ENCODE measurements around the gene MOB2.

Gene MOB2

DNA sequence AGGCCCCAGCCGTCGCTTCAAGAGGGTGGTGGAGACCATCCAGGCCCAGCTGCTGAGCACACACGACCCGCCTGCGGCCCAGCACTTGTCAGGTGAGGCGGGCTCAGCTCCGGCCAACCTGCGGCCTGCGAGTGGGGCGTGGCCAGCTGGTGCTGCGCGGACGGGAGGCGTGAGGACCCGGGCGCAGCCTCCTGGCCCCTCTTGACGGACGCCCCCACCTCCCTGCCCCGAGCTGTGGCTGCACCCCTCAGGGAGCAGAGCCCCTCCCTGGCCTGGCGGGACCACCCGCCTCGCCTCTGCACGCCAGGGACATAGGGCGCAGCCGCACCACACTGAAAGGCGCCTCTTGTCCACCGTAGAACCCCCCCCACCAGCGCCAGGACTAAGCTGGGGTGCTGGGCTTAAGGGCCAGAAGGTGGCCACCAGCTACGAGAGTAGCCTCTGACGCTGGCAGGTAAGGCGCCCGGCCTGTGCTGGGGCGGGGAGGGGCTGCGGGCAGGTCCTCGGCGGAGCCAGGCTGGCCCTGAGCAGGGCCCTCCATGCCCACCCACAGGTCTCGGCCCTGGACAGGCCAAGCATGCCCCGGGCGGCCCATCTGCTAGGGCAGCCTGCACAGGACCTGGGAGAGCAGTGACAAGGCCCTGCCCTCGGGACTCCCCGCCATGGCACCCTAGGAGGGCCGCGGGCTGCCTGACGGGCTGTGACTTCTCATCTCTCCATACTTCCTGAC lies 29.8 kb downstream of the MOB2 start:
- POLR2A ChIA-PET: no interaction called here
- no peak for DNase-seq (ENCODE audit: extremely low spot score)
- CTCF ChIA-PET: no interaction called here

GRCh38 chr11:1456176-1456575 lies 30.4 kb downstream of the MOB2 start:
- POLR2A ChIA-PET: no interaction called here
- DNase-seq (ENCODE audit: extremely low spot score): no peak
- TF ChIP-seq L3MBTL2 (conservative IDR thresholded peaks at IDR 0.05) (no peak), BHLHE40 (IDR thresholded peaks at IDR 0.05; ENCODE audit: borderline replicate concordance) (no peak), LEF1 (IDR thresholded peaks at IDR 0.05; ENCODE audit: borderline replicate concordance) (no peak), ELF4 (IDR thresholded peaks at IDR 0.05) (no peak), PKNOX1 (IDR thresholded peaks at IDR 0.05) (no peak), TARDBP (IDR thresholded peaks at IDR 0.05) (no peak), NFRKB (IDR thresholded peaks at IDR 0.05) (no peak), FOXA1 (IDR thresholded peaks at IDR 0.05) (no peak), ARNT (IDR thresholded peaks at IDR 0.05) (no peak), ZNF384 (IDR thresholded peaks at IDR 0.05) (no peak), HDGF (IDR thresholded peaks at IDR 0.05; ENCODE audit: borderline replicate concordance) (no peak), SUZ12 (IDR thresholded peaks at IDR 0.05) (no peak), FOXK2 (IDR thresholded peaks at IDR 0.05) (no peak), FOXM1 (IDR thresholded peaks at IDR 0.05; ENCODE audit: borderline replicate concordance) (no peak), CTBP1 (IDR thresholded peaks at IDR 0.05; ENCODE audit: borderline replicate concordance) (no peak), SP1 (IDR thresholded peaks at IDR 0.05) (no peak)
- CTCF ChIA-PET: no interaction called here

More for the DNA sequence above, 29.8 kb downstream of the MOB2 start:
- no peak for TF ChIP-seq ELF4 (IDR thresholded peaks at IDR 0.05)
- no peak for TF ChIP-seq SUZ12 (IDR thresholded peaks at IDR 0.05)
- TF ChIP-seq L3MBTL2 (conservative IDR thresholded peaks at IDR 0.05): no peak
- TF ChIP-seq NFRKB (IDR thresholded peaks at IDR 0.05): no peak
- no peak for TF ChIP-seq ZNF384 (IDR thresholded peaks at IDR 0.05)
- no peak for TF ChIP-seq BHLHE40 (IDR thresholded peaks at IDR 0.05; ENCODE audit: borderline replicate concordance)
- TF ChIP-seq SP1 (IDR thresholded peaks at IDR 0.05): no peak
- no peak for TF ChIP-seq CTBP1 (IDR thresholded peaks at IDR 0.05; ENCODE audit: borderline replicate concordance)
- TF ChIP-seq FOXM1 (IDR thresholded peaks at IDR 0.05; ENCODE audit: borderline replicate concordance): no peak
- TF ChIP-seq FOXK2 (IDR thresholded peaks at IDR 0.05): no peak
- TF ChIP-seq FOXA1 (IDR thresholded peaks at IDR 0.05): no peak
- no peak for TF ChIP-seq LEF1 (IDR thresholded peaks at IDR 0.05; ENCODE audit: borderline replicate concordance)
- TF ChIP-seq TARDBP (IDR thresholded peaks at IDR 0.05): no peak
- TF ChIP-seq PKNOX1 (IDR thresholded peaks at IDR 0.05): no peak
- TF ChIP-seq HDGF (IDR thresholded peaks at IDR 0.05; ENCODE audit: borderline replicate concordance): no peak
- no peak for TF ChIP-seq ARNT (IDR thresholded peaks at IDR 0.05)

DNA sequence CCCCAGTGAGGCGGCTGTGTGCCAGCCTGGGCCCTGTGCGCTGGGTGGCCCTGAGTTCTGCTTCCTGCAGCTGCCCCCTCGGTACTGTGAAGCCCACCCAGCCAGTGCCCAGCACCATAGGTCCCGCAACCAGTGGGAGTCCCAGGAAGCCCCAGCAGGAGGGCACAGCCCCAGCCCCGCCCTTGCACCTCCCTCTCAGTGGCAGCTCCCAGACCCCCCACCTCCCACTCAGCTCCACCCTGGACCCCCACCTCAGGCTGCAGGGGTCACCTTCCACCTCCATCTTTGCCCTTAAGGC lies 30.9 kb downstream of the MOB2 start:
- no peak for DNase-seq (ENCODE audit: extremely low spot score)
- TF ChIP-seq HDGF (IDR thresholded peaks at IDR 0.05; ENCODE audit: borderline replicate concordance) (no peak), NFRKB (IDR thresholded peaks at IDR 0.05) (no peak), ZNF384 (IDR thresholded peaks at IDR 0.05) (no peak), L3MBTL2 (conservative IDR thresholded peaks at IDR 0.05) (no peak), FOXM1 (IDR thresholded peaks at IDR 0.05; ENCODE audit: borderline replicate concordance) (no peak), BHLHE40 (IDR thresholded peaks at IDR 0.05; ENCODE audit: borderline replicate concordance) (no peak), ELF4 (IDR thresholded peaks at IDR 0.05) (no peak), PKNOX1 (IDR thresholded peaks at IDR 0.05) (no peak)
- POLR2A ChIA-PET: no interaction called here
- CTCF ChIA-PET: no interaction called here

GRCh38 chr11:1455032-1455762 lies 31.4 kb downstream of the MOB2 start:
- TF ChIP-seq ARNT (IDR thresholded peaks at IDR 0.05) (no peak), CTBP1 (IDR thresholded peaks at IDR 0.05; ENCODE audit: borderline replicate concordance) (no peak), FOXA1 (IDR thresholded peaks at IDR 0.05) (no peak), ZNF384 (IDR thresholded peaks at IDR 0.05) (no peak), PKNOX1 (IDR thresholded peaks at IDR 0.05) (no peak), SP1 (IDR thresholded peaks at IDR 0.05) (no peak), FOXK2 (IDR thresholded peaks at IDR 0.05) (no peak)
- ChIA-PET CTCF (no interaction called here), POLR2A (no interaction called here)
- DNase-seq (ENCODE audit: extremely low spot score): no peak

DNA sequence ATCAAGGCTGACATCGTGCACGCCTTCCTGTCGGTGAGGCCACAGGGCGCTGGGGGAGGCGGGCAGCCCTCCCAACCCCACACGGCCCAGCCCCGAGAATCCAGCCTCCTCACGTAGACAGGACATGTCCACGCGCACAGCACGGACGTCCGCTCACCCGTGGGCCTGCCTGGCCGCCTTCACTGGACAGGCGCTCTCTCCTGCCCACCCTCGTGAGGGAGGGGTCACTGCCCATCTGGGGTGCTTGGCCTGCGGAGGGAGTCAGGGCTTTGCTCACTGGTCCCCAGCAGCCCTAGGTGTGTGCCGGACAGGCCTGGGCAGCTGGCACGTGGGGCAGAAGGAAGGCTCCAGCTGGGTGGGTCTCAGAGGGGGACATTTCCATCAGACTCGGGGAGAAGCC lies 32.0 kb downstream of the MOB2 start:
- no peak for DNase-seq (ENCODE audit: extremely low spot score)
- ChIA-PET POLR2A (no interaction called here), CTCF (no interaction called here)
- TF ChIP-seq CTBP1 (IDR thresholded peaks at IDR 0.05; ENCODE audit: borderline replicate concordance): no peak
- TF ChIP-seq L3MBTL2 (conservative IDR thresholded peaks at IDR 0.05): no peak

GRCh38 chr11:1453611-1454034 lies 33.0 kb downstream of the MOB2 start:
- no peak for DNase-seq (ENCODE audit: extremely low spot score)
- TF ChIP-seq FOXA1 (IDR thresholded peaks at IDR 0.05) (no peak), NFRKB (IDR thresholded peaks at IDR 0.05) (no peak), SUZ12 (IDR thresholded peaks at IDR 0.05) (no peak), BHLHE40 (IDR thresholded peaks at IDR 0.05; ENCODE audit: borderline replicate concordance) (no peak), ARNT (IDR thresholded peaks at IDR 0.05) (no peak), LEF1 (IDR thresholded peaks at IDR 0.05; ENCODE audit: borderline replicate concordance) (no peak), L3MBTL2 (conservative IDR thresholded peaks at IDR 0.05) (no peak), CTBP1 (IDR thresholded peaks at IDR 0.05; ENCODE audit: borderline replicate concordance) (no peak), TARDBP (IDR thresholded peaks at IDR 0.05) (no peak), HDGF (IDR thresholded peaks at IDR 0.05; ENCODE audit: borderline replicate concordance) (no peak), SP1 (IDR thresholded peaks at IDR 0.05) (no peak), FOXM1 (IDR thresholded peaks at IDR 0.05; ENCODE audit: borderline replicate concordance) (no peak), ELF4 (IDR thresholded peaks at IDR 0.05) (no peak), ZNF384 (IDR thresholded peaks at IDR 0.05) (no peak), FOXK2 (IDR thresholded peaks at IDR 0.05) (no peak), PKNOX1 (IDR thresholded peaks at IDR 0.05) (no peak)

More at GRCh38 chr11:1453611-1454034, 33.0 kb downstream of the MOB2 start:
- POLR2A ChIA-PET: no interaction called here
- CTCF ChIA-PET: interaction anchor here (0.6 kb wide), 1 partner anchor 834 kb away, joined by 3 read pairs; no protein-coding TSS in a partner anchor

Measured in HEK293T (cell line).